Keratinocyte (primary cell): ENCODE data around the gene VSIG2. TPM values are rescaled to one million over a fixed set of nuclear protein-coding genes. Genes with fewer than 3 reads are reported as not detected.

Source experiments
- DNase-seq: peaks from one replicate; pipeline ENCODE4 v3.0.0-alpha.2; 2011; ENCODE audit warnings: low read depth, missing footprints, low spot score
- FAIRE-seq: peaks from 2 replicates; lab custom pipeline; 2011; peaks lifted over from hg19 to GRCh38; lab: Jason Lieb, UNC
- H2AFZ ChIP-seq: 2 replicates; pipeline ENCODE4 v1.6.0; 2012; ENCODE audit warnings: low read length, control low read depth, inconsistent platforms; ENCODE audit not compliant: control insufficient read depth
- H3K27ac ChIP-seq: 2 replicates; pipeline ENCODE4 v1.5.1; 2011; ENCODE audit warnings: low read length; ENCODE audit not compliant: control insufficient read depth, insufficient read depth
- H3K27me3 ChIP-seq: 3 replicates; pipeline ENCODE4 v1.6.0; 2011; ENCODE audit warnings: low read length; ENCODE audit not compliant: control insufficient read depth, insufficient read depth; ENCODE audit errors: extremely low read depth
- H3K36me3 ChIP-seq, 2 experiments: 2 replicates in 1 of 2; 3 replicates in 1 of 2; pipeline ENCODE4 v1.5.1; 2011; ENCODE audit warnings: low read length in 2 of 2, mild to moderate bottlenecking in 1 of 2; ENCODE audit not compliant: control insufficient read depth in 2 of 2, insufficient read depth in 2 of 2; ENCODE audit errors: extremely low read depth in 1 of 2
- H3K4me1 ChIP-seq: 3 replicates; pipeline ENCODE4 v1.5.1; 2011; ENCODE audit warnings: low read length; ENCODE audit not compliant: control insufficient read depth, insufficient read depth; ENCODE audit errors: extremely low read depth
- H3K4me2 ChIP-seq: 3 replicates; pipeline ENCODE4 v1.6.0; 2011; ENCODE audit warnings: low read depth, low read length; ENCODE audit not compliant: control insufficient read depth, insufficient read depth; ENCODE audit errors: extremely low read depth
- H3K4me3 ChIP-seq, 3 experiments: fragments of 200-600 bp in 1 of 3; sonication (generic) in 1 of 3; 2 replicates in 2 of 3; 3 replicates in 1 of 3; pipeline ENCODE4 v1.5.1; 2011 to 2016; ENCODE audit warnings: low read length in 3 of 3, mild to moderate bottlenecking in 3 of 3, control low read depth in 2 of 3, inconsistent platforms in 1 of 3, low read depth in 1 of 3, mixed read lengths in 1 of 3, mixed run types in 1 of 3, moderate library complexity in 1 of 3; ENCODE audit not compliant: control insufficient read depth in 2 of 3, insufficient read depth in 2 of 3; ENCODE audit errors: extremely low read depth in 1 of 3
- H3K79me2 ChIP-seq: 2 replicates; pipeline ENCODE4 v1.6.0; 2012; ENCODE audit warnings: low read length; ENCODE audit not compliant: control insufficient read depth, insufficient read depth
- H3K9ac ChIP-seq: 3 replicates; pipeline ENCODE4 v1.6.0; 2011; ENCODE audit warnings: low read length; ENCODE audit not compliant: control insufficient read depth, insufficient read depth; ENCODE audit errors: extremely low read depth
- H3K9me1 ChIP-seq: 3 replicates; pipeline ENCODE4 v1.6.0; 2011; ENCODE audit warnings: low read length; ENCODE audit not compliant: control insufficient read depth, insufficient read depth; ENCODE audit errors: extremely low read depth
- H3K9me3 ChIP-seq: 2 replicates; pipeline ENCODE4 v1.5.1; 2012; ENCODE audit warnings: low read depth, low read length; ENCODE audit not compliant: control insufficient read depth
- H4K20me1 ChIP-seq: 3 replicates; pipeline ENCODE4 v1.6.0; 2011; ENCODE audit warnings: low read length; ENCODE audit not compliant: control insufficient read depth, insufficient read depth; ENCODE audit errors: extremely low read depth
- EZH2 ChIP-seq: IDR thresholded peaks from one replicate; pipeline ENCODE4 v1.6.1; 2012; ENCODE audit warnings: inconsistent platforms, mild to moderate bottlenecking, low read length, moderate library complexity
- dilution Hi-C: fragments of 300-500 bp; cut with MboI; formaldehyde crosslinking; loops from one replicate; pipeline ENCODE4 v1.7.0; 2020; ENCODE audit warnings: low sequenced_read_pairs; ENCODE audit not compliant: extremely low pct_ligation_motif_present
- polyA plus RNA-seq, 5 experiments: library from polyadenylated mRNA; depleted of rRNA in 3 of 5; stranded (reverse) in 3 of 5; stranded (forward) in 1 of 5; unstranded in 1 of 5; fragments of >200 nt; gene quantifications; 1 replicate in 1 of 5; 2 replicates in 3 of 5; 3 replicates in 1 of 5; pipeline versions ENCODE4 v1.2.1 to v1.2.3, GENCODE V29; 2011 to 2012; ENCODE audit warnings: missing spikeins in 2 of 5, low read depth in 1 of 5, low replicate concordance in 1 of 5
- TF ChIP-seq, protein P1 (sequence below), 3 experiments: IDR thresholded peaks in 1 of 3; conservative IDR thresholded peaks in 1 of 3; optimal IDR thresholded peaks in 1 of 3; 2 replicates in 2 of 3; 3 replicates in 1 of 3; pipeline versions ENCODE3 to v1.5.1; 2011; ENCODE audit warnings: low read length in 3 of 3, mild to moderate bottlenecking in 3 of 3, moderate library complexity in 2 of 3, control low read depth in 1 of 3, inconsistent platforms in 1 of 3; ENCODE audit not compliant: insufficient read depth in 2 of 3; ENCODE audit errors: extremely low read depth in 1 of 3

The VSIG2 gene
- polyA plus RNA-seq, 1 donor (not counting 4 experiments of a cell fraction or from before 2014, with no cell fraction given) = not detected

DNA sequence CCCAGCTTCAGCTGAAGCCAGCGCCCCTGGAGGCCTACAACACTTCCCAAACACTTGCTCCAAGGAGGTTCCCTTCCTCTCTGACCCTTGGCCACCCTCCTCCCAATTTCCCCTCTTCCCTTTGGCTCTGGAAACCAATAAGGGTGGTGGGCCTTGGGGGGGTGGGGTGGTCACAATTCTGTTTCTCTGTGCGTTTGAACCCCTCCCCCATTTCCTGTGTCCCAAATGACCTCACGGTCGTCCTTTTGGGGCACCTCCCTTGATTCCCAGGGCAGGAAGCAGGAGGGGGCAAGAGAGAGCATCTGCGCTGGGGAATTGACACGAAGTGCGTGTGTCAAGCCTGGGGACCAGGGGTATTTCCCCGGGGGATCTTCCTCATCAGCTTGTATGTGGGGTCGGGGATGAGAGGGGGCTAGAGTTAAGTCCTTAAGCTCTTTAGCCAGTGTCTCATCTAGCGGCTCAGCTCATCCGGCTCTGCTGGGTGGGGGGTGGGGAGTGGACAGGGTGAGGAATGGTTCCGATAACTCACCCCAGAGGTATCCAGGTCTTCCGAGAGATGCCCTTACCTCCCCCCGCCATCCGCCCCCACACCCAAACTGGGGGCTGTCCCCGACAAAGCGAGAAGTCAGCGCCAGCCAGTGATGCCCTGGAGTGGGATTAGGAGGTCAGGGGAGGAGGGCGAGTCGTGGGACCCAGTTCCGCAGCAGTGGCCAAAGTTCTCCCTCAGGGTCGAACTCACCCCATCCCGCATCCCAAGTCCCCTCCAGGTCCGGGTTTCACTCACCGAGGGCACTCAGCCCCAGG is 9.4 kb upstream of the VSIG2 start:
- TF ChIP-seq, protein P1, sequence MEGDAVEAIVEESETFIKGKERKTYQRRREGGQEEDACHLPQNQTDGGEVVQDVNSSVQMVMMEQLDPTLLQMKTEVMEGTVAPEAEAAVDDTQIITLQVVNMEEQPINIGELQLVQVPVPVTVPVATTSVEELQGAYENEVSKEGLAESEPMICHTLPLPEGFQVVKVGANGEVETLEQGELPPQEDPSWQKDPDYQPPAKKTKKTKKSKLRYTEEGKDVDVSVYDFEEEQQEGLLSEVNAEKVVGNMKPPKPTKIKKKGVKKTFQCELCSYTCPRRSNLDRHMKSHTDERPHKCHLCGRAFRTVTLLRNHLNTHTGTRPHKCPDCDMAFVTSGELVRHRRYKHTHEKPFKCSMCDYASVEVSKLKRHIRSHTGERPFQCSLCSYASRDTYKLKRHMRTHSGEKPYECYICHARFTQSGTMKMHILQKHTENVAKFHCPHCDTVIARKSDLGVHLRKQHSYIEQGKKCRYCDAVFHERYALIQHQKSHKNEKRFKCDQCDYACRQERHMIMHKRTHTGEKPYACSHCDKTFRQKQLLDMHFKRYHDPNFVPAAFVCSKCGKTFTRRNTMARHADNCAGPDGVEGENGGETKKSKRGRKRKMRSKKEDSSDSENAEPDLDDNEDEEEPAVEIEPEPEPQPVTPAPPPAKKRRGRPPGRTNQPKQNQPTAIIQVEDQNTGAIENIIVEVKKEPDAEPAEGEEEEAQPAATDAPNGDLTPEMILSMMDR (optimal IDR thresholded peaks at IDR 0.05 in 1 of 3, IDR thresholded peaks at IDR 0.05 in 1 of 3, conservative IDR thresholded peaks at IDR 0.05 in 1 of 3; ENCODE audit: extremely low read depth in 1 of 3, insufficient read depth in 2 of 3, low read length in 3 of 3) = no peak
- no peak for TF ChIP-seq EZH2
- DNase-seq = no peak
- peaks cover 65% of the 10 kb centered on the region for H3K27me3 ChIP-seq
- peak overlapping the region; percentile 29 for H3K4me2 ChIP-seq
- H2AFZ ChIP-seq = no peak overlapping the region
- no peak for FAIRE-seq
- no peak overlapping the region for H3K4me3 ChIP-seq
- H3K27ac ChIP-seq = no peak overlapping the region
- no peaks in the 10 kb centered on the region for H3K9me1 ChIP-seq
- H3K4me1 ChIP-seq = peaks cover 13% of the 10 kb centered on the region
- H3K79me2 ChIP-seq = no peaks in the 10 kb centered on the region
- H4K20me1 ChIP-seq = no peaks in the 10 kb centered on the region
- no peak overlapping the region for H3K9ac ChIP-seq
- dilution Hi-C loops = no loop called here
- no peaks in the 10 kb centered on the region for H3K36me3 ChIP-seq
- H3K9me3 ChIP-seq = no peaks in the 10 kb centered on the region

DNA sequence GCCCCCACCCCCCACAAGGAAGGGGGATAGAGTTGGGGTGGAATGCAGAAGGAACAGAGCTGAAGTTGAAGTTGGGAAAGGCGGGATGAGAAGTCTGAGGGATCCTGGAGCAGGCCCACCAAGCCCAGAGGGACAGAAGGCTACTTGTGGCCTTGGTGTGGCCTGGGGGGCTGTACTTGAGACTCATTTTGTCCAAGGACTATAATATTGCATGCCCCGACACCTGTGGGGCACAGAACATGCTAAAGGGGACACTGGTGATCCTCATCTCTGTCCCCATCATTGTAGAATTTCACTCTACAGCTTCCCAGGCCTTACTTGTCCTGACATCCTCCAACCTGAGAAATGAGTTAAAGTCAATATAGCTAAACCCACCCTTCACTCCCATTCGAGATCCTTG is 8.8 kb upstream of the VSIG2 start:
- no peak overlapping the region for H3K27ac ChIP-seq
- no peak overlapping the region for H3K9ac ChIP-seq
- dilution Hi-C loops = no loop called here
- no peaks in the 10 kb centered on the region for H3K36me3 ChIP-seq
- no peaks in the 10 kb centered on the region for H3K79me2 ChIP-seq
- no peak overlapping the region for H3K4me3 ChIP-seq
- TF ChIP-seq, protein P1 (optimal IDR thresholded peaks at IDR 0.05 in 1 of 3, IDR thresholded peaks at IDR 0.05 in 1 of 3, conservative IDR thresholded peaks at IDR 0.05 in 1 of 3; ENCODE audit: extremely low read depth in 1 of 3, insufficient read depth in 2 of 3, low read length in 3 of 3) = no peak
- TF ChIP-seq EZH2 = no peak
- H2AFZ ChIP-seq = no peak overlapping the region
- no peak for DNase-seq
- H3K4me1 ChIP-seq = peaks cover 13% of the 10 kb centered on the region
- peaks cover 72% of the 10 kb centered on the region for H3K27me3 ChIP-seq
- no peak for FAIRE-seq
- no peaks in the 10 kb centered on the region for H4K20me1 ChIP-seq
- H3K9me3 ChIP-seq = no peaks in the 10 kb centered on the region
- H3K9me1 ChIP-seq = no peaks in the 10 kb centered on the region
- no peak overlapping the region for H3K4me2 ChIP-seq
